ENCODE results near the gene DPYSL4.
"Not testable (repeated sequence)": the region's sequence is repeated elsewhere in the genome, so short reads cannot be mapped to it uniquely, and the experiment has no call there.

Gene DPYSL4

DNA sequence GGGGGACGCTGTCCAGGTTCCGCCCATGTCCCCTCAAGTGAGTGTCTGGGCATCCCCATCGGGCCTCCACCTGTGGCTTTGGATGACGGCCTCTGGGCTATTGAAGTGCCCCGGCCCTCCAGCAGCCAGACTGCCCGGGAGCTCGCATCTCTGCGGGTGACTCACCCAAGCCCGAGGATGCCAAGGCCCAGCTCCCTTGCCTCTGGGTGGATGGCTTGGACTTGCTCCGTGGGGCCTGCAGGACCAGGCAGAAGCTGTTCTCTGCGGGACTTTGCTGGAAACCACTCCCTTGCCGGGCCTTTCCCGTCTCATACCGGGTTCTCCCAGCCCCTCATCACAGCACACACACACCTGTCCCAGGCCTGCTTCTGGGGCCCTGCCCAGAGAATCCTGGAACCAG lies 22.4 kb downstream of the DPYSL4 start:
- DNase-seq, result no peak

DNA sequence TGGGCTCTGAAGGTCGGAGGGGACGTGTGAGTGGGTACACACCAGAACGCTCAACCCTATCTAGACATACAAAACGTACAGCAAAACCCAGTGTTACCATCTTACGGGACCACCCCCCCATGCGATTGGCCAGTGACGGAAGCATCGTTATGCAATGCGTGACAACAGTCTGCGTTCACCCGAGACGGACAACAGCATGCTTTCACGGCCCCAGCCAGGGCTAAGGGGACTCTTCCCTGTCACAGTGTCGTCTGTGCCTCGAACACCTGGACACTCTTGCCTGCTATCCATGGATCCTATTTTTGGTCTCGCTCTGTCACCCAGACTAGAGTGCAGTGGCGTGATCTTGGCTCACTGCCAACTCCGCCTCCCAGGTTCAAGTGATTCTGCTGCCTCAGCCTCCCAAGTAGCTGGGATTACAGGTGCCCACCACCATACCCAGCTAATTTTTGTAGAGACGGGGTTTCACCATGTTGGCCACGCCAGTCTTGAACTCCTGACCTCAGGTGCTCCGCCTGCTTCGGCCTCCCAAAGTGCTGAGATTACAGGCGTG lies 23.3 kb downstream of the DPYSL4 start:
- no peak for DNase-seq

DNA sequence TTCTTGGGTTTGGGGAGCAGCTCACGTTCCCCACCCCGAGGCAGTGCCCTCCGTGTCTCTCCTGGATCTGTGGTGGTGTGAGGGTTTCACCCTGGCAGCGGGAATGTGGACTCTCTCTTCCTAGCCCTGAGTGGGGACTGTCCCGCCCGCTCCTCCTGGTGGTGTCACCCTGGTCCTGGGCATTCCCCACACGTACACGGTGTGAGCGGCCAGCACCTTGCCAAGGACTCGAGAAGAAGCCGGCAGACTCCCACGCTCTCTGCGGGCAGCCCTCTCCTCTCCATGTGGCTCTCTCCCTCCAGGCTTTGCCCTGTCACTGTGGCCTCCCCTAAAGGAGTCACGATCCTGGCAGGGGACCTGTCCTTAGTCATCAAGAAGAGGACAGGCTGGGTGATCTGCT lies 24.0 kb downstream of the DPYSL4 start:
- DNase-seq, result no peak

DNA sequence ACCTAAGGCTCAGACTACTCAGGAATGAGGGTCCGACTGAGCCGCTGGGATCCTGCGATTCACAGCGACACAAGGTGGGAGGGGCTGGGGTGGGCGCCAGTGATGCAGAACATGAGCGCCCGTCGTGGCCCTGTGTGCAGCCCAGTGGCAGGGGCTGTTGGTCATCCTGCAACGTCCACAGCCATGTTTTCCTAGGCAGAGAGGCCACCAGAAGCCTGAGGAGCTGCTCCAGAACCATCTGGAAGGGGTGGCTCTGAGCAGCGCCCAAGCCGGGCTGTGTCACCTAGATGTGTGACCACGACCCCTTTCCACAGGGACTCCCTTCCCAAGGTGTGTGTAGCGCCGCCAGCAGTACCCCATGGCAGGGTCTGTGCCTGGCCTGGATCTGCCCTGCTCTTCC lies 24.5 kb downstream of the DPYSL4 start:
- no peak for DNase-seq

DNA sequence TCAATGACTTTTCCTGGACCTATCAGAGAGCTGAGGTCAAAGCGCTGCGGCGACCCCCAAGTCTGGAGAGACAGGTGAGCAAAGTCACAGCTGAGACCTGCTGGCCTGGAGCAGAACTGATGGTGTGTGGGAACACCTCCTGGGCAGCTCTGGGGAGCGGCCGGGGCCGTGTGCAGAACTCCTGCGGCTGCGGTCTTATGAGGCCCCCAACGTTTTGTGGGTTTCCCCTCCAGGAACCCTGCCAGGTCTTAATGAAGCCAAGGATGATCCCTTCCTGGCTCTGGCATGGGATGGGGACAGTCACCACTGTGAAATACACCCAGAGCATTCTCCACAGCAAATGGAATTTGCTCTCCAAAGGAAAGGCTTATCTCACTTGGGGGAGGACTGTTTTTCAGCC lies 26.1 kb downstream of the DPYSL4 start:
- no peak for DNase-seq

DNA sequence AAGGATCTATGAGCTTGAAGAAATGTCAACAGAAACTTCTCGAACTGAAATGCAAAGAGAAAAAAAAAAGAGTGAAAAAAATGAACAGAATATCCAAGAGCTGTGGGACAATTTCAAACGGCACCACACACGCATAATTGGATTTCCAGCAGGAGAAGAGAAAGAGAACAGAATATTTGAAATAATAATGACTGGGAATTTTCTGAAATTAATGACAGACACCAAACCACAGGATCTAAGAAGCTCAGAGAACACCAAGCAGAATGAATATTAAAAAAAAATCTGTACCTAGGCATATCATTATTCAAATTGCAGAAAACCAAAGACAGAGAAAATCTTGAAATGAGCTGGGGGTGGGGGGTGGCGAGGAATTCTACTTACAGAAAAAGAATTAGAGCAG lies 27.2 kb downstream of the DPYSL4 start:
- DNase-seq, result no peak

DNA sequence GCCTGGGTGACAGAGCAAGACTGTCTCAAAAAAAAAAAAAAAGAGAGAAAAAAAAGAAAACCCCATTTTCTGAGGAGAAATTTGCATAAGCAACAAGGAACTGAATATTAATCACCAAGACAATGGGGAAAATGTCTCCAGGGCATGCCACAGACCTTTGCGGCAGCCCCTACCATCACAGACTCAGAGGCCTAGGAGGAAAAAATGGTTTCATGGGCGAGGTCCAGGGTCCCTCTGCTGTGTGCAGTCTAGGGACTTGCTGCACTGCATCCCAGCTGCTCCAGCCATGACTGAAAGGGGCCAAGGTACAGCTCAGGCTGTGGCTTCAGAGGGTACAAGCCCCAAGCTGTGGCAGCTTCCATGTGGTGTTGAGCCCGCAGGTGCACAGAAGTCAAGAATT lies 29.7 kb downstream of the DPYSL4 start:
- not testable (repeated sequence) for DNase-seq

DNA sequence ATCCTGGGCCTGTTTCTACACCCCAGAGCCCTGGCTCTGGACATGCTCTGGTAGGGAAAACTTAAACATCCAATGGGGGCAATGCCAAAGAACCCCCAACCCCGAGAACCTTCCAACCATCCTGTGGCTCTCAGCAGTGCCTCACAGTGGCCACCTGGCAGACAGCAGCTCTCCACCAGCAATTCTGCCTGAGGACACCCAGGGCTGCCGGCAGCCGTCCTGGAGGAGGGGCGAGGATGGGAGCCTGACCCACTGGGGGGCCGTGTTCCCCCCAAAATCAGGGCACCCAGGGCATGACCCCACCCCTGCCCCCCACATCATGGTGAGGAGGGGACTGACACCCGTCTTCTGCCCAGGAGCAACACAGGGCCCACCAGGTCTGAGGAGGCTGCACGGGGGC lies 32.7 kb downstream of the DPYSL4 start:
- DNase-seq, result no peak

DNA sequence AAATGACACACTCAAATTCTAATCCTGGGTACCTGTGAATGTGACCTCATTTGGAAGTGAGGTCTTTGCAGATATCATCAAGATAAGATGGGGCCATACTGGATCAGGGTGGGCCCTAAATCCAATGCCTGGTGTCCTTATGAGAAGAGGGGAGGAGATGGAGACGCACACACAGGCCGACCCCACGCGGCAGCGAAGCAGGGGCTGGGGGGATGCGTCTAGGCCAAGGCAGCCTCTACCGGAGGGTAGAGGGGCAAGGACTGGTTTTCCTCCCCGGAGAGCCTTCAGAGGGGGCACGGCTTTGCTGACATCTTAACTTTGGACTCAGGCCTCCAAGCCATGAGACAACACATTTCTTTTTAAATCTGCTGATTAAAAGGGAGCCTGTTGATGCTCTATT lies 33.3 kb downstream of the DPYSL4 start:
- no peak for DNase-seq

DNA sequence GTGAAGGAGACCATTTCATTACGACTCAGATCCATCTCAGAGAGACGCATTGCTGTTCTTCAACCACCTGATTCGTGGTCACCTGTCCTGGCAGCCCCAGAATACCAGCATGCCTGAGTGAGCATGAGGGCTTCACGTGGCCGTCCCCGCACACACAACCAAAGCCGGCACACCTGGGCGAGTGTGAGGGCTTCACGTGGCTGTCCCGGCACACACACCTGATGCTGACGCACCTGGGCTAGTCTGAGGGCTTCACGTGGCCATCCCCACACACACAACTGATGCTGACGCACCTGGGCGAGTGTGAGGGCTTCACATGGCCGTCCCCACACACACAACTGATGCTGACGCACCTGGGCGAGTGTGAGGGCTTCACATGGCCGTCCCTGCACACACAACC lies 34.2 kb downstream of the DPYSL4 start:
- not testable (repeated sequence) for DNase-seq

DNA sequence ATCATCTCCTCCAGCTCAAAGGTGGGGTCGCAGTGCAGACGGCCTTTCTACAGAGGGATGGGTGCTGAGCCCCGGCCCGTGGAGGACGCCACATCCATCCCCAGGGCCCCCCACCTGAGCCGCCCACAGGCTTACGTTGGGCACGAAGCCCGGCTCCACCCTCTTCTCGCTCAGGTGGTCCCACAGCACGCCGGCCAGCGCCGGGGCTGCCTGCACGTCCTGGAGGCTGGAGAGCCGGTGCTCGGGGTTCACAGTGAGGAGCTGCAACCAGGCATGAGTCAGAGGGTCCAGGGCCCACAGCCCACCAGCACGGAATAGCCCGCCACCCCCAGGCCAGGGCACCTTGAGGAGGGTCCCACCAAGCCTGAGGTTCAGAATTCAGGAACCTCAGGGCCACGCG lies 36.0 kb downstream of the DPYSL4 start:
- no peak for DNase-seq

DNA sequence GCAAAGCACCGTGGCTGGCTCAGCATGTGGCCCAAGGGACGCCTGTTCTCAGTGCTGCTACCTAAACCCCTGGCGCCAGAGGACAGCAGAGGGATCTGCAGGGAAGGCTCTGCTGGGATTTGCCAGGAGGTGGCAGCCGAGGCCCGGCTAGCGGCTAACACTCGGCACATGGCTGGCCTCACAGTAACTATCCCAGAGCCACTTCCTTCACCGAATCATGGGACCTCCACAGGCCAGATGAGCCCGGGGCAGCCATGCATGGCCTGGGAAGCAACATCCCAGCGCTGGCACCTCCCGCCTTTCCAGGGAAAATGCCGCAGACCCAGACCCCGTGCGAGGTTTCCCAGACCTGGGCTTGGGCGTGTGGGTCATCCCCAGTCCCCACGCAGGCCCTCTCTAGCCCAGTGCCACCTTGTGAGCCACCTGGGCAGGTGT lies 36.4 kb downstream of the DPYSL4 start:
- peak; percentile 51 for DNase-seq

DNA sequence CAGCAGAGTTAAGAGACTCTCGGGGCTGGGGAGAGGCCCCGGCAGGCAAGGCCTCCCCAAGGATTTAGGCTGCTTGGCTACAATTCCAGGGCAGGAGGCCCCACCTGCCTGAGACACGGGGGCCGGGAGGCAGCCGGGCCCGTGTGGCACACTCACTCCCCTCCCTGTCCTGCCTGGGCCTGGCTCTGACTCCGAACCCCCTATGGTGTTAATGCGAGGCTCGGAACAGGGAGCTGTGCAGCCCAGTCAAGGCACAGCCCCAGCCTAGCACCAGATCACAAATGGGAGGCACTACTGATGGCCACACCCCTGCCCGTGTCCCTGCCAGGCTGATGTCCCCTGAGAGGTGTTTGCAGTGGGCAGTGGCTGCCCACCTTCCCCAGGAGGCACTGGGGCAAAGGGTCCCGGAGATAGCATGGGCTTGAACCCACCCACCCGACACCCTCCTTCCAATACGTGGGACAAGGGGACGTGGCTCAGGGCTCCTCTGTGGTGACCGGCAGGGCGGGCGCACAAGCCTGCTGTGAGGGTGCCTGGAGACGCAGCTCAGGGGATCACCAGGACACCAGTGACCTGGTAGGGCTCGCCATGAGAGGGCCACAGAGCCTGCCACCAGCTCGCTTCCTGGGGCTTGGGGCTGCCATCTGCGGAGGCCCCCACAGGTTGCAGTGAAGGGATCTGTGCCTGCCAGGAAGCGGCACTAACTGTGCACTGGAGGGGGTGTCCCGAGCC lies 37.0 kb downstream of the DPYSL4 start:
- no peak for DNase-seq

DNA sequence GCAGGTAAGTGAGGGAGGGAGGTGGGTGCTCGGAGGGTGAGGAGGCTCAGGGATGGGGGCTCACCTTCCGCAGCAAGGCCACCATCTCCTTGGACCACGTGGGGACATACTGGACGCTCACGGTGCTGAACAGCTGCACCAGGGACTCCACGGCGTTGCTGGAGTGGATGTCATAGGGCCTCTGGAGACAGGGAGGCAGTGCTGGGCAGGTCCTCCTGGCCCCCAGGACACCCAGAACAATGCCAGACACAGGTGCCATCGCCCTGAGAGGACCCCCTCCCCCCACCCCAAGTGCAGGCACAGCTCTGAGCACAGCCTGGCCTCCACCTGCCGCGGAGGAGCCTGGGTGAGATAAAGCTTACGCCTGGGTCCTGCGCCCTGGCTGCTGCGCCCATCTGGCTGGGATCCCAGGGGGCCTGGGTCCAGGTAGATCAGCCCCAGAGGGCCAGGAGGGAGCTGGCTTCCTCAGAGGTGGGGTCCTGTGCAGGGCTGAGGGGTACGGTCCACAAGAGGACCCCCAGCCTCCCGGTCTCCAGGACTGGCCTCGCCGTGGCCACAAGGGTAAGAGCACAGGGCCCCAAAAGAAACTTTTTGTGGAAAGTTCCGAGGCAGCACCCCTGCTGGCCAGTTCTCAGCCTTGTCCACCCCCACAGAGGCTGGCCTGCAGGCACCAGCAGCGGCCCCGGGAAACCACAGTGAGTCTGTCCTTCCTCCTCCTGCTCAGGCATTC lies 37.8 kb downstream of the DPYSL4 start:
- DNase-seq, result no peak

DNA sequence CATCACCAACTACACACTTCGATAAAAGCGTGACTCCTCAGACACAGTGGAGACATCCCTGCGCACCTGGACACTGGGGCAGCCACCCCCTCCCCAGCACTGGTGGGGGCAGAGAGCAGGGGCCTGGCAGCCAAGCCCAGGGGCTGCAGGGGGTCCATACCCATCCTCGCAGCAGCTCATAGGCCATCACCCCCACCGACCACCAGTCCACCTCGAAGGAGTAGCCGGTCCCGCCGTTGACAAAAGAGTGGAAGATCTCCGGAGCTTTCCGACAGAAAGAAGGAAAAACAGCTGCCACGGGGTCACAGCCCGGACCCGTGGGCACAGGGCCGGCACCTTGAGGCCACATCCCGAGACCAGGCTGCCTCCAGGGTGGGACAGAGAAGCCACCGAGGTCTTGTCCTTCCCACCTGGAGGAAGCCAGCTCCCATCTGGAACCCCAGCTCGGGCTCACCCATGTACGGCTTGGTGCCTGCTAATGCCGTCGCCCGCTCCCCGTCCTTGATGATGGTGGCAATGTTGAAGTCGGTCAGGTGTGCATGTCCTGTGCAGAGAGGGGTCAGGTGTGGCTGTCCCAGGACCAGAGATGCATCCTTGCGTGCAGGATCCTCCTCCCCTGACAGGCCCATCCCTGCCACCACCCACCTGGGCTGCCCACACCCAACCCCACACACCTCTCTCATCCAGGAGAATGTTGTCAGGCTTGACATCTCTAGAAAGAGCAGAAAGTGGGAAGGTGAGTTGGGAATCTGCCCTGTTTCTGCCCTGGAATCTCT lies 38.5 kb downstream of the DPYSL4 start:
- DNase-seq, result no peak

DNA sequence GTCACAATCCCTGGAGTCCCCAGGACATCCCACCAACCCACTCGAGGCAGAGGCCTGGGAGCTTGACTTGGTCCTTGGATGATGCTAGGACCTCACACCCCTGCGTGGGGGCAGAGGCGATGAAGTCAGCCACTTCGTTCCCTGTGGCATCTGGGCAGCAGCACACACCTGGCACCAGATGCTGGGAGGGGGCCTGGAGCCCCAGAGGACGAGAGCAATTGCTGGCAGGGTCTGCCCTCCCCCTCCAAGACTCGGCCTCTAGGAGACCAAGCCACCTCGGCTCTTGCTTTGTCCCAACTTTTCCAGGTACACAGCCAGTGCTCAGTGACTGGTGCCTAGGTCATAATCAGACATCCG lies 39.1 kb downstream of the DPYSL4 start:
- no peak for DNase-seq

DNA sequence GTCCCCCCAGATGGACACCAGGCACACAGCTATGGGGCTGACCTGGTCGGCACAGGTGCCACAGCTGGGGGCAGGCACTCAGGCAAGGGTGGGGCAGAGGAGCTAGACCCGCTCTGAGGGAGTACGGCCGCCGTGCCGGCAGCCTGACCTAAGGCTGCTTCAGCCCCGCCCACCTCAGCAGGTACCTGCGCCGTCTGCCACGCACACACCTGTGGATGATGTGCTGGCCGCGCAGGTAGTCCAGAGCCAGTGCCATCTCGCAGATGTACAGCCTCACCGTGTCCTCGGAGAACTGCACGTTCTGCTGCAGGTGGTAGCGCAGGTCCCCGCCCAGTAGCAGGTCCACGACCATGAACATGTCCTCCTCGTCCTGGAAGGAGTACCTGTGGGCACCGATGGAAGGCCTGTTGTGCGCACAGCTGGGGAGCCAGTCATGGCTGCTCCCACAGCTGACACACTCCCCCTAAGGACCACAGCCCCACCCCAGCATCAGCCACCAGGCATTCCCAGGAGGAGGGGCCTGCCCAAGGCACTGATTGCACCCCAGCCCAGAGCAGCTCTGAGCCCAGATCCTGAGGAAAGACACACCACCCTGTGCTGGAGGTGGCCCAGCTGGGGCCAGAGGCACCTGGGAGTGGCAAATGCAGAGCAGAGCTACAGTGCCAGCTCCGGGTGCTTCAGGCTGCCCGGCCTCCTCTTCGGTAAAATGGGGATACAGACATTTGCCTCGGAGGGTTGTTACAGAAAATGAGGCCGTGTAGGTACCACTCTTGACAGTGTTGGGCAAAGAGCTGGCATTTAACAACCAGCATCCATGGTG lies 40.0 kb downstream of the DPYSL4 start:
- no peak for DNase-seq

DNA sequence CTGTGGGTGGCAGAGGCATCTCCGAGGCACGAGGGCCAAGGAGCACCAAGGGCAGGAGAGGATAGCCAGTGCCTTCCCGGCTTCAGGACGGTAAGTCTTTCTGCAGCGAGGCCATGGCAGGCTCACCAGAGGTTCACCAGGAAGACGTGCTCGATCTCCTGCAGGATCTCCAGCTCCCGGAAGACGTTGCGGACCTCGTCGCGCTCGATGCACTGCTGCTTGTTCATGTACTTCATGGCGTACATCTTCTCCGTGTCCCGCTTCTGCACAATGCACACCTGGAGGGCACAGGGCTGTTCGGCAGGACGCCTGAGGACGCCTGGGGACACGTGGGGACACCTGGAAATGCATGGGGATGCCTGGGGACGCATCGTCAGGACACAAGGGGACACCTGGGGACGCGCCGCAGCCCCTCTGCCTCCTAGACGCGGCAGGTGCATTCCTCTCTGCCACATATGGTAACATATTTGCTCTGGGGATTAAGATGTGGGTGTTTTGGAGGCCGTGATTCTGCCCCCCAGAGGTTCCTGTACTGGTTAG lies 41.2 kb downstream of the DPYSL4 start:
- no peak for DNase-seq

DNA sequence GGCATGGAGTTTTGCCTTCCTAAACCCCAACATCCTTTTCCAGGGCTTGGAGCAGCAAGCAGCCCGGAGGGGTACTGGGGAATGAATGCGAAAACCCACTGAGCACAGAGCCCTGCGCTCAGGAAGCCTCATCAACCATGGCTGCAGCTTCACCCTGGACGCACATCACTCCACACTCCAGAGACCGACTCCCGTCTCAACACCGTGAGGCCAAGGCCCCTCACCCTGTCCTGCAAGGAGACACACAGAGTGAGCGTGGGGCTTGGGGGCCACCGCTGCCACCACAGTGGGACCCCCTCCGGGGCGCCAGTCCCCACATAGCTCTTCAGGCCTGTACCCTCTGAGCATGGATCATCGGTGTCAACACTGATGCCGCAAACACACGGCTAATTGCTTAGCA lies 41.9 kb downstream of the DPYSL4 start:
- no peak for DNase-seq

DNA sequence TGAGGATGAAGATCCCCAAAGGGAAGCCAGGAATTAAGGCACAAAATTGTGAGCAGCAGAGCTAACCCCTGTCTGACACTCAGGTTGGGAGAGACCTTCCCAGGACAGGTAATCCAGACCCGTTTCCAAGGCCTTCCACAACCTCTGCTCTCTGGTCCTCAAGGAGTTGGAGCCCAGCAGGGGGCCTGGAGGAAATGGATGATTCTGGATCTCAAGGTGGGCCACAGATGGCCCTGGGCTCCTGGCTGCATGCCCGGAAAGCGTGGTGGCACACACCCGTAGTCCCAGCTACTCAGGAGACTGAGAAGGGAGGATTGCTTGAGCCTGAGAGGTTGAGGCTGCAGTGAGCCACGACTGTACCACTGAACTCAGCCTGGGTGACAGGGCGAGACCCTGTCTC lies 42.3 kb downstream of the DPYSL4 start:
- DNase-seq, result no peak

DNA sequence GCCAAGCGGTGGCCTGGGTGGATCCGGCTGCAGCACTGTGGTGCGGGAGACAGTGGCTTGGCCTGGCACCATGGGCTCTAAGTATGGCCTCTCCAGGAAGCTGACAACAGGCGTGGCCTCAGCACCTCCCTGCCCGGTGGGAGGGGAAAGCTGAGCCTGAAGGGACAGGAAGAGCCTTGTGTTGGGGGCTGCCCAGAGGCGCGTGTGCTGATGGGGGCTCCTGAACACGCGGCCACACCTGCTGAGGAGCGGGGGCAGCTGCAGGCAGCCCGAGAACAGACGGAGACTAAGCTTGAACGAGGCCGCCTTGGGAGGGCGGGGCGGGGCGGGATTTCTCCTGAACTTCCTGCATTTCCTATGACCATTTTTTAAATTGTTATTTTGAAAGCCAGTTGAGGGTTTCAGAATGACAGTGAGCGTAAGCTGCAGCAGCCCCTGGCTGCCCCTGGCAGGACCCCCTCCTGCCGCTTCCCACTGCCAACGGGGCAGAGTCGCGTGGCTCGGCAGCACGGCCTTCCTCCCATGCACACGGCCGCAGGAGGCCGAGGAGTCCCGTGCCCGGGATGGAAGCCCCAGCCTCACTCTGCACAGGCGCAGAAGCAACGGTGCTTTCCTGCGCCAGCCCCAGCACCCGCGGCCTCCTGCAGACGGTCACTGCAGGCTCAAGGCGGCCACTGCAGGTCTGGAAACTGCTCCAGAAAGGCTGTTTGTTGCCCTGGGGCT lies 43.2 kb downstream of the DPYSL4 start:
- DNase-seq, result no peak
